Measurements from ENCODE around the gene KDM2A. TPM values are rescaled to one million over a fixed set of nuclear protein-coding genes. Genes with fewer than 3 reads are reported as not detected.

The KDM2A gene
- total RNA-seq, 1 experiment from 2014 or later: 50.4 TPM

- POLR2A ChIA-PET: no interaction called here
- H3K27me3 ChIP-seq (ENCODE audit: insufficient read depth, low read length): no peaks in the 10 kb centered on the region
- DNase-seq (ENCODE audit: low read depth, low spot score) (no peak), ATAC-seq (no peak)
- no peak overlapping the region for H3K9ac ChIP-seq (ENCODE audit: low read length)
- H3K27ac ChIP-seq (ENCODE audit: low read depth, low read length): no peak overlapping the region; the same call in 1 of the 2 replicates
- H4K20me1 ChIP-seq (ENCODE audit: insufficient read depth): no peaks in the 10 kb centered on the region
- RAD21 ChIA-PET (ENCODE audit: low non-redundant PET in 1 of 2, low total read pairs in 2 of 2, uncharacterized antibody in 2 of 2, unreplicated experiment in 2 of 2): no interaction called here
- peaks cover 7 to 16% of the 10 kb centered on the region in 2 experiments for H3K4me1 ChIP-seq (ENCODE audit: control insufficient read depth in 1 of 2, insufficient read depth in 2 of 2, low read length in 2 of 2)
- no peak overlapping the region for H2AFZ ChIP-seq (ENCODE audit: low read depth, low read length, poor library complexity, severe bottlenecking)
- intact Hi-C loops (cut with micrococcal nuclease): no loop called here
- H3K79me2 ChIP-seq (ENCODE audit: insufficient read depth, low read length): peaks cover 30% of the 10 kb centered on the region
- no peaks in the 10 kb centered on the region for H3K9me3 ChIP-seq (ENCODE audit: control insufficient read depth in 1 of 2, insufficient read depth in 1 of 2, low read depth in 1 of 2, low read length in 2 of 2)
- CTCF ChIA-PET: no interaction called here
- no peak overlapping the region for H3K4me3 ChIP-seq (replicated peaks in 1 of 2; ENCODE audit: low read depth in 1 of 2, low read length in 2 of 2)
- TF ChIP-seq ZBTB33 (IDR thresholded peaks at IDR 0.05; ENCODE audit: extremely low read depth, insufficient replicate concordance, low read length) (no peak), MAX (IDR thresholded peaks at IDR 0.05) (no peak), EGR1 (IDR thresholded peaks at IDR 0.05; ENCODE audit: low read depth) (no peak), POLR2AphosphoS5 (IDR thresholded peaks at IDR 0.05; ENCODE audit: low read depth, low read length) (no peak), JUND (IDR thresholded peaks at IDR 0.05) (no peak), TCF7L2 (IDR thresholded peaks at IDR 0.05; ENCODE audit: borderline replicate concordance, extremely low read depth, insufficient read depth, insufficient read length) (no peak), SRF (IDR thresholded peaks at IDR 0.05; ENCODE audit: low read depth) (no peak), ATF3 (IDR thresholded peaks at IDR 0.05) (no peak), CEBPB (IDR thresholded peaks at IDR 0.05; ENCODE audit: low read depth) (no peak), RAD21 (IDR thresholded peaks at IDR 0.05; ENCODE audit: low read depth) (no peak)
- H3K36me3 ChIP-seq (ENCODE audit: control insufficient read depth in 1 of 2, insufficient read depth in 2 of 2, low read length in 2 of 2): peaks cover 0 to 7% of the 10 kb centered on the region in 2 experiments; a peak in 2 of 4 replicates
- BruUV-seq (replicated peaks): no TSS peak
- H3K9me2 ChIP-seq (ENCODE audit: insufficient read depth): no peaks in the 10 kb centered on the region
- H3K4me2 ChIP-seq (ENCODE audit: low read length): no peak overlapping the region
Measured at GRCh38 chr11:67117672-67118180, 1.3 kb upstream of the KDM2A start.

Measured in HCT116 (cell line).